ENCODE measurements around the gene TRAF7.

TRAF7 gene

GRCh38 chr16:2170587-2171435 lies 15.2 kb downstream of the TRAF7 start:
- no peak for TF ChIP-seq CTCF (IDR thresholded peaks at IDR 0.05; ENCODE audit: extremely low read depth, missing control alignments)

GRCh38 chr16:2171601-2172178 lies 16.1 kb downstream of the TRAF7 start:
- no peak for TF ChIP-seq CTCF (IDR thresholded peaks at IDR 0.05; ENCODE audit: extremely low read depth, missing control alignments)
- no peak for DNase-seq (ENCODE audit: low spot score)

More at GRCh38 chr16:2170587-2171435, 15.2 kb downstream of the TRAF7 start:
- DNase-seq (ENCODE audit: low spot score), result no peak

- TF ChIP-seq CTCF (IDR thresholded peaks at IDR 0.05; ENCODE audit: extremely low read depth, missing control alignments), result no peak
- DNase-seq (ENCODE audit: low spot score), result no peak
These were observed 17.2 kb downstream of the TRAF7 start for GRCh38 chr16:2172688-2173335.

- no peak for TF ChIP-seq CTCF (IDR thresholded peaks at IDR 0.05; ENCODE audit: extremely low read depth, missing control alignments)
- no peak for DNase-seq (ENCODE audit: low spot score)
These were observed 17.8 kb downstream of the TRAF7 start for GRCh38 chr16:2173366-2173765.

- TF ChIP-seq CTCF (IDR thresholded peaks at IDR 0.05; ENCODE audit: extremely low read depth, missing control alignments), result no peak
- DNase-seq (ENCODE audit: low spot score), result no peak
These were observed 18.3 kb downstream of the TRAF7 start for GRCh38 chr16:2173916-2174315.

- no peak for TF ChIP-seq CTCF (IDR thresholded peaks at IDR 0.05; ENCODE audit: extremely low read depth, missing control alignments)
- no peak for DNase-seq (ENCODE audit: low spot score)
These were observed 19.0 kb downstream of the TRAF7 start for GRCh38 chr16:2174396-2175131.

Data from GM20000 (cell line).